SK-N-SH (cell line): Measurements from ENCODE around the gene NCAN. TPM values are rescaled to one million over a fixed set of nuclear protein-coding genes. Genes with fewer than 3 reads are reported as not detected.

ENCODE experiments used
- CTCF ChIA-PET: fragments of 300-600, 350-600 bp; formaldehyde crosslinking; extraction: SDS; loops from one replicate; lab custom pipeline; 2021; lab: Yijun Ruan, JAX
- POLR2A ChIA-PET: fragments of 350-600 bp; sonication (Branson Sonifier 250); formaldehyde crosslinking; extraction: SDS; loops from one replicate; lab custom pipeline; 2020; ENCODE audit warnings: antibody characterized with exemption, inconsistent platforms; lab: Yijun Ruan, JAX
- DNase-seq: peaks from one replicate; pipeline ENCODE4 v3.0.0; 2012
- H2AFZ ChIP-seq: fragments of 200-600 bp; sonication (generic); 2 replicates; pipeline ENCODE4 v1.8.1; 2016; ENCODE audit warnings: antibody characterized with exemption, mild to moderate bottlenecking, low read depth
- H3F3A ChIP-seq: fragments of 200-600 bp; sonication (generic); replicated peaks from 2 replicates; pipeline ENCODE3; 2016; ENCODE audit warnings: antibody characterized with exemption, mild to moderate bottlenecking; ENCODE audit not compliant: insufficient read depth
- H3K27ac ChIP-seq, 2 experiments: fragments of 200-500 bp in 1 of 2; fragments of 200-600 bp in 1 of 2; sonication (Bioruptor generic) in 1 of 2; sonication (generic), shearing (Covaris generic) in 1 of 2; 2 replicates each; pipeline versions ENCODE4 v1.5.1 to v1.6.1; 2014 to 2016; ENCODE audit warnings: low read depth in 2 of 2, inconsistent platforms in 1 of 2, low read length in 1 of 2, mild to moderate bottlenecking in 1 of 2, mixed read lengths in 1 of 2
- H3K27me3 ChIP-seq: fragments of 200-600 bp; sonication (generic), shearing (Covaris generic); 2 replicates; pipeline ENCODE4 v1.6.1; 2016; ENCODE audit warnings: mixed run types; ENCODE audit not compliant: insufficient read depth
- H3K36me3 ChIP-seq, 2 experiments: fragments of 200-500 bp in 1 of 2; fragments of 200-600 bp in 1 of 2; sonication (Bioruptor generic) in 1 of 2; sonication (generic) in 1 of 2; replicated peaks in 1 of 2; 2 replicates each; pipeline versions ENCODE3 to v1.5.1; 2014 to 2016; ENCODE audit warnings: low read length in 1 of 2, mild to moderate bottlenecking in 1 of 2; ENCODE audit not compliant: insufficient read depth in 2 of 2, control insufficient read depth in 1 of 2
- H3K4me1 ChIP-seq, 2 experiments: fragments of 200-500 bp in 1 of 2; fragments of 200-600 bp in 1 of 2; sonication (Bioruptor generic) in 1 of 2; sonication (generic), shearing (Covaris generic) in 1 of 2; 2 replicates each; pipeline versions ENCODE4 v1.5.1 to v1.6.1; 2014 to 2016; ENCODE audit warnings: low read depth in 1 of 2, low read length in 1 of 2, mixed run types in 1 of 2; ENCODE audit not compliant: insufficient read depth in 2 of 2, control insufficient read depth in 1 of 2
- H3K4me2 ChIP-seq: fragments of 200-600 bp; sonication (generic), shearing (Covaris generic); 2 replicates; pipeline ENCODE4 v1.6.1; 2017; ENCODE audit warnings: mixed run types
- H3K4me3 ChIP-seq, 2 experiments: fragments of 200-500 bp in 1 of 2; fragments of 200-600 bp in 1 of 2; sonication (Bioruptor generic) in 1 of 2; sonication (generic), shearing (Covaris generic) in 1 of 2; 2 replicates each; pipeline versions ENCODE4 v1.5.1 to v1.8.1; 2014 to 2016; ENCODE audit warnings: low read depth in 2 of 2, inconsistent platforms in 1 of 2, low read length in 1 of 2, mild to moderate bottlenecking in 1 of 2, mixed read lengths in 1 of 2, moderate library complexity in 1 of 2
- H3K79me2 ChIP-seq: fragments of 200-600 bp; sonication (generic); 2 replicates; pipeline ENCODE4 v1.8.1; 2017; ENCODE audit warnings: mild to moderate bottlenecking; ENCODE audit not compliant: insufficient read depth
- H3K9ac ChIP-seq: fragments of 200-600 bp; sonication (generic); 2 replicates; pipeline ENCODE4 v1.6.1; 2017; ENCODE audit warnings: mixed run types
- H3K9me2 ChIP-seq: fragments of 200-600 bp; sonication (generic); 2 replicates; pipeline ENCODE4 v1.6.1; 2017; ENCODE audit warnings: mixed run types
- H3K9me3 ChIP-seq: fragments of 200-600 bp; sonication (generic); 2 replicates; pipeline ENCODE4 v1.6.1; 2017; ENCODE audit warnings: mixed run types, mild to moderate bottlenecking, moderate library complexity
- H4K20me1 ChIP-seq: fragments of 200-600 bp; sonication (generic); 2 replicates; pipeline ENCODE4 v1.6.1; 2017; ENCODE audit warnings: mild to moderate bottlenecking, mixed run types; ENCODE audit not compliant: insufficient read depth
- CHD2 ChIP-seq: fragments of 150-350 bp; IDR thresholded peaks from 2 replicates; pipeline ENCODE4 v1.6.1; 2018; ENCODE audit warnings: low read length; ENCODE audit not compliant: partially characterized antibody
- ELF1 ChIP-seq: IDR thresholded peaks from 2 replicates; pipeline ENCODE4 v1.4.0; 2012
- EZH2phosphoT487 ChIP-seq: fragments of 200-600 bp; sonication (generic); IDR thresholded peaks from 2 replicates; pipeline ENCODE4 v1.6.1; 2017; ENCODE audit warnings: low read depth, mixed run types, mild to moderate bottlenecking, antibody characterized with exemption, moderate library complexity, borderline replicate concordance
- FOSL2 ChIP-seq: IDR thresholded peaks from 2 replicates; pipeline ENCODE4 v1.4.0; 2012; ENCODE audit warnings: low read depth, mild to moderate bottlenecking, moderate library complexity, borderline replicate concordance
- FOXM1 ChIP-seq: IDR thresholded peaks from 2 replicates; pipeline ENCODE4 v1.4.0; 2012; ENCODE audit warnings: low read depth, mild to moderate bottlenecking
- GABPA ChIP-seq: IDR thresholded peaks from 2 replicates; pipeline ENCODE4 v1.4.0; 2012; ENCODE audit warnings: low read depth, mild to moderate bottlenecking
- GATA2 ChIP-seq: sonication (generic); formaldehyde crosslinking; IDR thresholded peaks from 2 replicates; pipeline ENCODE4 v1.5.0; 2020; ENCODE audit warnings: mild to moderate bottlenecking, missing genetic modification reagents
- MEF2A ChIP-seq: IDR thresholded peaks from 2 replicates; pipeline ENCODE4 v1.4.0; 2012; ENCODE audit warnings: low read depth, borderline replicate concordance
- MXI1 ChIP-seq: IDR thresholded peaks from 2 replicates; pipeline ENCODE4 v1.6.1; 2012; ENCODE audit warnings: mild to moderate bottlenecking, low read depth, low read length, improper control_type of control experiment
- POLR2AphosphoS5 ChIP-seq: IDR thresholded peaks from 2 replicates; pipeline ENCODE4 v1.6.1; 2012; ENCODE audit warnings: low read depth, low read length
- REST ChIP-seq: IDR thresholded peaks from 2 replicates; pipeline ENCODE4 v1.6.1; 2012; ENCODE audit warnings: mild to moderate bottlenecking, low read depth, low read length, moderate library complexity
- RFX5 ChIP-seq: IDR thresholded peaks from 2 replicates; pipeline ENCODE4 v1.6.1; 2012; ENCODE audit warnings: mild to moderate bottlenecking, improper control_type of control experiment, low read length
- SIN3A ChIP-seq: IDR thresholded peaks from 2 replicates; pipeline ENCODE4 v1.6.1; 2012; ENCODE audit warnings: low read depth, mild to moderate bottlenecking, low read length, moderate library complexity, borderline replicate concordance
- TCF12 ChIP-seq: IDR thresholded peaks from 2 replicates; pipeline ENCODE4 v1.4.0; 2012
- TEAD4 ChIP-seq: IDR thresholded peaks from 2 replicates; pipeline ENCODE4 v1.4.0; 2012; ENCODE audit warnings: mild to moderate bottlenecking, borderline replicate concordance; ENCODE audit not compliant: insufficient read depth
- USF2 ChIP-seq: fragments of 150-350 bp; IDR thresholded peaks from 2 replicates; pipeline ENCODE4 v1.6.1; 2017; ENCODE audit warnings: antibody characterized with exemption, low read length, low read depth, borderline replicate concordance
- YY1 ChIP-seq: IDR thresholded peaks from 2 replicates; pipeline ENCODE4 v1.4.0; 2012; ENCODE audit warnings: low read depth, mild to moderate bottlenecking
- WGBS: methylation state at CpG from one replicate; pipeline ENCODE4 v1.1.6; 2017; ENCODE audit warnings: low lambda C conversion rate; 5-methylcytosine and 5-hydroxymethylcytosine counted together
- polyA plus RNA-seq, 3 experiments: library from polyadenylated mRNA; depleted of rRNA; stranded (reverse); fragments of >200 nt; gene quantifications; 2 replicates each; pipeline ENCODE4 v1.2.3, GENCODE V29; 2012

The NCAN gene
- polyA plus RNA-seq, 1 of the 3 experiments (the other 2 are of a cell fraction), result 0.03 TPM

- CTCF ChIA-PET, result interaction anchor here (2.0 kb wide), 1 partner anchor 135 kb away, joined by 6 read pairs; no protein-coding TSS in a partner anchor
- H3K27ac ChIP-seq, result no peak overlapping the region
- H3F3A ChIP-seq, result no peaks in the 10 kb centered on the region
- H3K9ac ChIP-seq, result no peak overlapping the region
- no peak for TF ChIP-seq FOSL2
- TF ChIP-seq SIN3A, result no peak
- no peak for TF ChIP-seq GABPA
- no peak for TF ChIP-seq EZH2phosphoT487
- TF ChIP-seq CHD2, result no peak
- H4K20me1 ChIP-seq, result no peaks in the 10 kb centered on the region
- H2AFZ ChIP-seq, result no peak overlapping the region
- POLR2A ChIA-PET, result no interaction called here
- 50% methylated on average over 8 of the region's 8 CpGs for WGBS
- H3K36me3 ChIP-seq, result no peaks in the 10 kb centered on the region
- no peaks in the 10 kb centered on the region for H3K9me3 ChIP-seq
- no peak overlapping the region for H3K4me3 ChIP-seq
- H3K4me1 ChIP-seq, result peaks cover 0 to 8% of the 10 kb centered on the region in 2 experiments; a peak in 1 of 4 replicates
- H3K4me2 ChIP-seq, result no peak overlapping the region
- H3K27me3 ChIP-seq, result peaks cover 12% of the 10 kb centered on the region
- peaks cover 3% of the 10 kb centered on the region; the same call in 1 of the 2 replicates for H3K79me2 ChIP-seq
- no peak for DNase-seq
- no peaks in the 10 kb centered on the region for H3K9me2 ChIP-seq
Observed at GRCh38 chr19:19207637-19208572, 3.9 kb upstream of the NCAN start.

GRCh38 chr19:19209372-19209771 lies 2.4 kb upstream of the NCAN start:
- Histone ChIP-seq H3K79me2 (no peaks in the 10 kb centered on the region), H3K27me3 (peaks cover 12% of the 10 kb centered on the region), H3K9me3 (no peaks in the 10 kb centered on the region), H3K9ac (no peak overlapping the region), H4K20me1 (no peaks in the 10 kb centered on the region), H2AFZ (no peak overlapping the region), H3K4me1 (peaks cover 0 to 6% of the 10 kb centered on the region in 2 experiments; a peak in 1 of 4 replicates), H3K27ac (no peak overlapping the region), H3F3A (no peaks in the 10 kb centered on the region), H3K4me2 (no peak overlapping the region), H3K36me3 (no peaks in the 10 kb centered on the region), H3K4me3 (no peak overlapping the region), H3K9me2 (no peaks in the 10 kb centered on the region)
- no peak for DNase-seq
- TF ChIP-seq TCF12 (no peak), ELF1 (no peak), MEF2A (no peak), MXI1 (no peak), SIN3A (no peak), YY1 (no peak), GATA2 (CRISPR knock-in tag) (no peak), RFX5 (no peak), TEAD4 (no peak), USF2 (no peak), POLR2AphosphoS5 (no peak), FOXM1 (no peak), REST (no peak)
- CTCF ChIA-PET, result interaction anchor here (2.0 kb wide), 1 partner anchor 133 kb away, joined by 6 read pairs; no protein-coding TSS in a partner anchor
- POLR2A ChIA-PET, result no interaction called here
- WGBS, result 16% methylated on average over 8 of the region's 9 CpGs
